NCI-H1417 treated with DMSO at 0.1 percent for 48 hours (cell line): ENCODE measurements around the gene GLCCI1.

ENCODE experiments used
- DNase-seq: peaks from one replicate; lab custom pipeline; 2025; lab: John Stamatoyannopoulos, UW

The GLCCI1 gene

GRCh38 chr7:7968544-7969305 lies at the start of gene GLCCI1:
TSS of gene GLCCI1 (plus strand) at chr7:7968796. CDS start at chr7:7969351, 555 bp downstream.
- DNase-seq: peak; percentile 99

DNA sequence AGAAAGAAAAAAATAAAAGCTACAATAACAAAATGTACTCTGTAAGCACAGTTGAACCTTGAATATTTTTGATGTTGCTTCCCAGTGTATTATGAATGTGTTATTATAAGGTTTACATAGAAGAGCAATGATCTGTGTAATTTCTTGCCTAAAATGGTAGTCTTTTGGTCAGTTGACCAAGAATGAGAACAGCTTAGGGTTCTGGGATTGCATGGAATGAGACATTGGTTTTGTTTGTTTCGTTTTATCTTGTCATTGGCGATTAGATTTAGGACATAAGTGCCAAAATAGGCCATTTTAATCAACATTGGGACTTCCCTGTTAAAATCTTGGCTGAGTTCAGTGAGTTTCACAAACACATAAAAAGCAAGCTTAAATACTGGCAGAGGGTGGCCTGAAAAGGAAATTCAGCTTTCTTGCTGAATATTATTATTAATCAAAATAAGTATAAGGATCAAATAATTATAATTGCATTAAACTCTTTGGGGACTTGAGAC lies 49.1 kb upstream of the GLCCI1 start:
- no peak for DNase-seq

DNA sequence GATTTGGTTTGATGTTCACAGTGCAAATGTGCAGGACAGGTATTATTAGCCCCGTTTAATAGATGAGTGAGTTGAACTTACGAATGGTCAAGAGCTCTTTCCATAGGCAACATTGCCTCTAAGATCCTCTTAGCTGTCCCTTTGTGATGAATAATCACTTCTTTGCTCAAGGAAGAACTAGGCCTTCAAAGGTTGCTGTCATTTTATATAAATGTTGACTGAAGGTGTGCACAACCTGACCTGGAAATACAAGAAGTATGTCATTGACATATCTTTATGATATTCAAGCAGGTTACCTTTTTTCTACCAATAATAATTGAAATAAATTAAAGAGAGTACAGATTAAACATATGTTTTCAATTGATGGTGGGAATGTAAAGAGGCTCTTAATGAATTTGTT lies 48.5 kb upstream of the GLCCI1 start:
- DNase-seq: no peak

GRCh38 chr7:7920481-7920880 lies 48.1 kb upstream of the GLCCI1 start:
- DNase-seq: no peak

DNA sequence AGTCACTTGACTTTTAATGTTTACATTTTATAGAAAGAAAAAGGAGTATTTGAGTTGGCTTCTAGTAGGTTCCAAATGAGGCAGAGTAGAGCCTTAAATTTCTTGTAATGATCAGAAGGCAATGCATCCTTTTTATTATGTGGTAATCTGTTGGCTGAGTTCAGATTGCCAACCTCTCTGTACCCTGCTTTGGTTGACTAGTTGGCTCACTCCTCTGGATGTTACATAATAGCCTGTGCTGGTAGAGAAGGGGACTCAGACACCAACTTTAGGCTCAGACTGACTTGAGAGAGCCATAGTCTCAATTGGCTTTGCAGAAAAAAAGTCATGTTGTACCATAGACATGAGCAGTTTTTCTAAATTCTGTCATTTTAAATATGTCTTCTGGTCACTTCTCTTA lies 46.8 kb upstream of the GLCCI1 start:
- no peak for DNase-seq

- DNase-seq: peak; percentile 45
These were observed 45.8 kb upstream of the GLCCI1 start for GRCh38 chr7:7922684-7923385.

- no peak for DNase-seq
These were observed 44.8 kb upstream of the GLCCI1 start for GRCh38 chr7:7923818-7924217.

DNA sequence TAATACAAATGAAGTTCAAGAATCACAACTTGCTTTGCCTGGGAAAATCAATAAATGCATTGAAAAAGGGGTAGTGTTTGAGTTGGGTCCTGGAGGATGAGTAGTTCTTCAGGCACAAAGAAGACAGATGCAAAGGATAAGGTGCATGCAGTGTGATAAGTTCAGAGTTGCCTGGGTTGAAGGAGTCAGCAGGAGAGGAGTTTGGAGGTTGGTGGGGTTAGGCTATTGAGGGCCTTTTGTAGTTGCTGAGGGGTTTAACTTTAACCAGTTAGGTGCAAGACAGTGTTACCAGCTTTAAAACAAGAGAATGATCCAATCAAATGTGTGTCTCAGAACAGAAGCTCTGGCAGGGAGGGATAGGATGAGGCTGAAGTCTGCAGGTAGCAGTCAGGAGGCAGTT lies 44.3 kb upstream of the GLCCI1 start:
- no peak for DNase-seq

DNA sequence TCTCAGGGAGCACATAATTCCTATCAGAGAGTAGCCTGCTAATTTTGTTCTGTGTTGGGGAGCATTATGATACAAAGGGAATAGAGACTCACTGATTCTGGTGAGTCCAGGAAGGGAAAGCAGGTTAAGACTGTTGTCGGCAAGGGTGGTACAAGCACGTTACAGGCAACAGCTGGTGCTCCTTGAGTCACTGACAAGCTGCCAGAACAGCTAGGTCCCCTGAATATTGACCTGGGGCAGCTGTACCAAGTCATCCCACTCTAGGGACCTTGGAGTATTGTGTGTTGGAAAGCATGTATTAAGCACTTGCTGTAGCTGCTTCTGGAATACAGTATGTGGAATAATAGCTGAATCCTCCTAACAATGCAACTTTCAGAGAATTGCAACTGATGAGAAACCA lies 37.0 kb upstream of the GLCCI1 start:
- DNase-seq: no peak

DNA sequence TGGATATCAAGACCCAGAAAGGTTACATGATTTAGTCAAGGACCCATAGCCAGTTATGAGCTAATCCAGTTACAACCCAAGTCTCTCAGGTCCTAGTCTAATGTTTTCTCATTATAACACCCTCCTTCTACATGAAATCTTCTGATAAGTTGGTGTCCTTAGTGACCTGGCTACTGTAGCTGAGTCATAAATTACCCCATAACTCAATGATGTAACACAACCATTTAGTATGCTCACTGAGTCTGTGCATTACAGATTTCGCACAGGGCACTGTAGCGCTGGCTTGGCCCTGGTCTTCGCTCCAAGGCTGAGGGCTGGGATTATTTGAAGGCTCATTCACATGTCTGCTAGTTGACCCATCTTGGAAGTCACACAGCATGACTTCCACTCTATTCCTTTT lies 36.0 kb upstream of the GLCCI1 start:
- DNase-seq: no peak

- no peak for DNase-seq
These were observed 34.6 kb upstream of the GLCCI1 start for GRCh38 chr7:7933915-7934526.

DNA sequence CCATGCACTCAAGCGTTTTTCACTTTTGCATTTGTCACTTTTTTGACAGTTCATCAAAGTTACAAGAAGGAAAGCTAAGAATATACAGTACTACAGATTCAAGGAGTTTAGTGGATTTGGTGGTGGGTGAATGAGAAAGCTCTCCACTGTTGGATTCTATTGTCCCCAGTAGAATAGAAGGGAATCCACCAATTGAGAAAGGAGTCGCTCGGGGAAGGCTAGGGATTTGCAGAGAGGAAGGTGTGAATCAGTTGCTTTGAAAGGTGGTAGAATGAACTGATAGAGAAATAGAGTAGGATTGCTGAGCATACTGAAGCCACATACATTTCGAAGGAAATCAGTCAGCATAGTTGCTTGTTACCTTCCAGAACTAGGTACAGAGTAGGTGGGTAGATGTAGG lies 33.7 kb upstream of the GLCCI1 start:
- no peak for DNase-seq

DNA sequence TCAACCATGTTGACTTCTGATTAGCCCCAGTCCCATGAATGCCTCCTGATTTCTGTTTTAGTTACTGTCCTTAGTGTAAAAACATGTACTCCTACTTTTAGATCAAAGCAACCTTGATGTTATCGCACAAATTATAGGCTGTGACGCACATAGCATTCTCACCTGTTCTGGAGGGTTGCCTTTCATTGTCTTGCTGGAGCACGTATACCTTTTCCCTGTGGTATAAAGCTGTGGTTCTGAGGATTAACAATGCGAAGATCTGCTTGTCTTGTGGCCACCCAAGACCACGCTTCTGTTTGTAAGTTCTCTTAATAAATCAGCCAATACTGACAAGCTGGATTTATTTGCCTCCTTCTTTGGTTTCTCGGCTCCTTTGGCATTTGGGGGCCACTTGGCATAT lies 30.1 kb upstream of the GLCCI1 start:
- no peak for DNase-seq

GRCh38 chr7:7943951-7944350 lies 24.6 kb upstream of the GLCCI1 start:
- DNase-seq: no peak

DNA sequence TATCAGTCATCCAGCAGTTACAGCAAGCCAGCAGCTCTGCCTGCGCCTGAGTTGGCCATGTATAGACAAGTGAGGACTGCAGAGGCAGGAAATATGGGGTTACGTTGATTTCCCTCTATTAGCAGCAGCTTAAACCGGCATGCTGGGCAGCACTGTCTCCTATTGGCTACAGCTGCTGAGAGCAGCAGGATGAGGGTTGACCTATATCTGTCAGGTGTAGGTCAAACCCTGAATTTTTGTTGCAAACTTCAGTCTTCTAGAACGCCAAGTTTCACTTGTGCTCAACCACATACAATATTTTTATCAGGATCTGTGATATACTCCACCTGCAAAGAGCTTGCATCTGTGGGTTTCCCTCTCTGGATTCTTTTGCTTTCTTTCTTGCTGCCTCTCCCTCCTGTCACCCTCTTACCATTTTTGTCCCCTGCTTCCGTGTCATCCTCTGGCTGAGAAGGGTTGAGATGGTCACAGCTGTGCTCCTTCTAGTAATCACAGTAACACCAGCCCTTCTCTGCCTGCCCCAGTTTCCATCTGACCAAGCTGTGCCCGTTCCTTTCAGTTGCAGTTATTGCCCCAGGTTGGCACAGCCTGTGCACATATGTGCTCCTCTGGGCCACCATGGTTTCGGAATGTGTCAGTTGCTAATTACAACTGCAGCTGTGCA lies 23.8 kb upstream of the GLCCI1 start:
- DNase-seq: no peak

GRCh38 chr7:7946486-7946885 lies 22.1 kb upstream of the GLCCI1 start:
- DNase-seq: no peak

GRCh38 chr7:7948232-7948631 lies 20.4 kb upstream of the GLCCI1 start:
- no peak for DNase-seq

DNA sequence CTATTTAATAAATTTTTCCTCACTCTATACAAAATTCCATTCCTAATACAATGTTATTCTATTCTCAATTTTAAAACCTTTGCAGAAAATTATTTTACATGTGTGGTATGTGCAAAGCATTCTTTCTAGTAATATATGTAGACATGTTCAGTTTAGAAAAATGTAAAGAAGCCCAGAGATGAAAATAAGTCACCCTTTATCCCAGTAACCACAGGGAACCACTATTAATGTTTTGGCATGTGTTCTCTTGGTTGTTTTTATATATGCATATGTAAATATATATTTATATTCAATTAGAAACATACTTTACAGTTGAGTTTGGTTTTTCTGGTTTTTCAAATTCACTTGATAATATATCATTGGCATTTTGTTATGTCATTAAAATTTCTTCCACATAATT lies 14.8 kb upstream of the GLCCI1 start:
- DNase-seq: no peak

DNA sequence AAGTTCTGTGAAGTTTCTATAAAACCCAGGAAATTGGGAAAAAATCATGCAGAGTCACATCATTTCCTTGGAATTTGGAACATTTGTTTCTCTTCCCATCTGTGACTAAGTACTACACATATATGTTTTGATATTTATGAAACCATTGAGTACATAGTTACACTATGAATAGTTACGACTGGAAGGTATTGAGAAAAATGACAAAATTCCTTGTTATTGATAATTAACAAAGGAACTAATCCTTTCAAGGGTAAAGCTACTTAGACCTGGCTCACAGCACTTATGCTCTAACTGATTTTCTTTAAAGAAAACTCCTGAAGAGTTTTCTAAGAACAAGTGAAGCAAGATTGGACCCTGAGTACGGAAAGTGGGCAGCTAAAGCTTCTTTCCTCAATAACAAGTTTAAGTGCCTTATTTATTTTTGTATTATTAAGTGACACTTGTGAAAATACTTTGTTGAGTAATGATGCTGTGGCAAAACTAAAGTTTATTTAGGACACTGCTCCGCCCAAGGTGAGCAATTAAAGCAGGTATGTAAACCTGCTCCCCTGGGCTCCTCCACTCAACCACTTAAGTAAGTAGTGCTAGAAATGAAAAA lies 12.0 kb upstream of the GLCCI1 start:
- no peak for DNase-seq

- DNase-seq: no peak
These were observed 11.1 kb upstream of the GLCCI1 start for GRCh38 chr7:7957513-7957912.

GRCh38 chr7:7959979-7960670 lies 8.5 kb upstream of the GLCCI1 start:
- DNase-seq: no peak

DNA sequence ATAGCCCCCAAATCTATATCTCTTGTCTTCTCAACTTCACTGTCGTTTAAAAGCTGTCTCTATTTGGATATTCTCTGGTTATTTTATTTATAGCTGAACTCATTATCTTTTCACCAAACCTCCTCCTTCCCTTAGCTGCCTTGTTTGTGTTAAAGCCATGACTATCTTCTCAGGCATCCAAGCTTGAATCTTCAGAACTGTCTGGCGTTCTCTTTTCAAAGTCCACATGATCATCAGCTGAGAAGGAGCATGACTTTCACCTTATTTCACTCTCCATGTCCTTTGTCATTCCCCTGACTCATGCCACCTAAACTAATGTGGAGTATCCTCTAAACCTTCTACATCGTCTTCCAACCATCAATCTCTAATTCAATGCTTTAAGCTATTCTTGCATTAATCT lies 5.7 kb upstream of the GLCCI1 start:
- DNase-seq: no peak
